GM23338 (cell line): Measurements from ENCODE around the gene CNTNAP2. TPM values are rescaled to one million over a fixed set of nuclear protein-coding genes. Genes with fewer than 3 reads are reported as not detected.

Experiments used
- ATAC-seq: fragments of 200-7000 bp; cut with Tn5 transposase; 3 replicates; pipeline ENCODE4 v1.9.1; 2020
- DNase-seq: peaks from one replicate; pipeline ENCODE4 v3.0.0-alpha.2; 2015; ENCODE audit warnings: low spot score
- H2AFZ ChIP-seq: fragments of 200-600 bp; sonication (generic); 2 replicates; pipeline ENCODE4 v1.8.0; 2016; ENCODE audit warnings: antibody characterized with exemption, mild to moderate bottlenecking, moderate library complexity
- H3F3A ChIP-seq: fragments of 200-600 bp; sonication (generic); replicated peaks from 2 replicates; pipeline ENCODE4 v1.8.0; 2017; ENCODE audit warnings: antibody characterized with exemption, mixed run types, low read depth
- H3K27ac ChIP-seq: fragments of 200-600 bp; sonication (generic); 2 replicates; pipeline ENCODE4 v1.6.1; 2016; ENCODE audit warnings: low read depth
- H3K27me3 ChIP-seq: fragments of 200-600 bp; sonication (generic); 2 replicates; pipeline ENCODE4 v1.8.0; 2016; ENCODE audit warnings: mild to moderate bottlenecking, mixed run types, moderate library complexity; ENCODE audit not compliant: insufficient read depth
- H3K36me3 ChIP-seq: fragments of 200-600 bp; sonication (generic); 2 replicates; pipeline ENCODE4 v1.8.0; 2016; ENCODE audit warnings: mild to moderate bottlenecking; ENCODE audit not compliant: insufficient read depth
- H3K4me1 ChIP-seq: fragments of 200-600 bp; sonication (generic); 2 replicates; pipeline ENCODE4 v1.8.0; 2016; ENCODE audit warnings: mild to moderate bottlenecking, moderate library complexity; ENCODE audit not compliant: insufficient read depth
- H3K4me2 ChIP-seq: fragments of 200-600 bp; sonication (generic); 2 replicates; pipeline ENCODE4 v1.7.1; 2017; ENCODE audit warnings: mixed run types
- H3K4me3 ChIP-seq: fragments of 200-600 bp; sonication (generic); 2 replicates; pipeline ENCODE4 v1.6.1; 2016; ENCODE audit warnings: mixed run types
- H3K79me2 ChIP-seq: fragments of 200-600 bp; sonication (generic); replicated peaks from 2 replicates; pipeline ENCODE4 v1.8.0; 2017; ENCODE audit warnings: mild to moderate bottlenecking; ENCODE audit not compliant: insufficient read depth
- H3K9me2 ChIP-seq: fragments of 200-600 bp; sonication (generic); 2 replicates; pipeline ENCODE4 v1.8.0; 2017; ENCODE audit not compliant: insufficient read depth
- H4K20me1 ChIP-seq: fragments of 200-600 bp; sonication (generic); replicated peaks from 2 replicates; pipeline ENCODE4 v1.8.0; 2017; ENCODE audit warnings: mild to moderate bottlenecking; ENCODE audit not compliant: insufficient read depth
- H3K27ac Mint-ChIP-seq: 2 replicates; pipeline ENCODE4 v1.8.0; 2020; ENCODE audit warnings: inconsistent platforms, mild to moderate bottlenecking, moderate library complexity, mixed read lengths
- H3K27me3 Mint-ChIP-seq: 3 replicates; pipeline ENCODE4 v1.8.0; 2022; ENCODE audit warnings: low read depth, mild to moderate bottlenecking, moderate library complexity, mixed read lengths, inconsistent platforms; ENCODE audit not compliant: insufficient read depth, poor library complexity
- H3K36me3 Mint-ChIP-seq: 3 replicates; pipeline ENCODE4 v1.8.0; 2021; ENCODE audit warnings: low read depth, mild to moderate bottlenecking, inconsistent platforms, moderate library complexity, mixed read lengths
- H3K4me1 Mint-ChIP-seq: 3 replicates; pipeline ENCODE4 v1.8.0; 2020; ENCODE audit warnings: mild to moderate bottlenecking, inconsistent platforms, mixed read lengths
- H3K4me3 Mint-ChIP-seq: 3 replicates; pipeline ENCODE4 v1.8.0; 2021; ENCODE audit warnings: moderate library complexity, mild to moderate bottlenecking, inconsistent platforms, mixed read lengths
- H3K9me3 Mint-ChIP-seq: 3 replicates; pipeline ENCODE4 v1.8.0; 2020; ENCODE audit warnings: moderate library complexity, mild to moderate bottlenecking, inconsistent platforms, mixed read lengths
- CREB1 ChIP-seq: fragments of 250-450 bp; sonication (Bioruptor Pico); IDR thresholded peaks from 2 replicates; pipeline ENCODE4 v1.5.0; 2020; ENCODE audit warnings: low read depth, mild to moderate bottlenecking, moderate library complexity
- EZH2 ChIP-seq: fragments of 200-600 bp; sonication (generic); IDR thresholded peaks from one replicate; pipeline ENCODE4 v1.8.0; 2017; ENCODE audit warnings: antibody characterized with exemption, mild to moderate bottlenecking, low read depth; ENCODE audit not compliant: unreplicated experiment
- EZH2phosphoT487 ChIP-seq: fragments of 200-600 bp; sonication (generic); IDR thresholded peaks from one replicate; pipeline ENCODE4 v1.8.1; 2018; ENCODE audit warnings: antibody characterized with exemption; ENCODE audit not compliant: unreplicated experiment
- NANOG ChIP-seq: IDR thresholded peaks from 2 replicates; pipeline ENCODE4 v1.6.1; 2016; ENCODE audit warnings: antibody characterized with exemption, borderline replicate concordance
- POLR2AphosphoS5 ChIP-seq: IDR thresholded peaks from 2 replicates; pipeline ENCODE4 v1.6.1; 2016; ENCODE audit warnings: antibody characterized with exemption, low read depth
- STAT1 ChIP-seq: IDR thresholded peaks from one replicate; pipeline ENCODE4 v1.6.1; 2016; ENCODE audit warnings: antibody characterized with exemption; ENCODE audit not compliant: unreplicated experiment
- ZNF114 ChIP-seq: fragments of 250-450 bp; sonication (Bioruptor Pico); IDR thresholded peaks from 2 replicates; pipeline ENCODE4 v1.5.0; 2020; ENCODE audit warnings: mild to moderate bottlenecking, moderate library complexity
- ZNF331 ChIP-seq: fragments of 250-450 bp; sonication (Bioruptor Pico); IDR thresholded peaks from 2 replicates; pipeline ENCODE4 v1.5.0; 2020; ENCODE audit warnings: low read depth, mild to moderate bottlenecking, moderate library complexity
- polyA plus RNA-seq: library from polyadenylated mRNA; unstranded; fragments of >200 nt; fragmentation: Nextera tagmentation; extraction: Ambion mirVana; gene quantifications from 2 replicates; pipeline ENCODE4 v1.2.1, GENCODE V29; 2016
- total RNA-seq: library from RNA; depleted of rRNA; stranded (reverse); fragments of >200 nt; shearing (Covaris generic); gene quantifications from 2 replicates; pipeline ENCODE4 v1.2.3, GENCODE V29; 2014
- TF ChIP-seq, protein P1 (sequence below): IDR thresholded peaks from 2 replicates; pipeline ENCODE4 v1.6.1; 2016; ENCODE audit warnings: antibody characterized with exemption
- TF ChIP-seq, protein P2 (sequence below): IDR thresholded peaks from one replicate; pipeline ENCODE4 v1.6.1; 2018; ENCODE audit warnings: antibody characterized with exemption; ENCODE audit not compliant: unreplicated experiment
- TF ChIP-seq, protein P3 (sequence below): fragments of 250-450 bp; sonication (Bioruptor Pico); IDR thresholded peaks from 2 replicates; pipeline ENCODE4 v1.5.0; 2020; ENCODE audit warnings: mild to moderate bottlenecking, moderate library complexity
- TF ChIP-seq, protein P4 (sequence below), 2 experiments: fragments of 200-600 bp in 1 of 2; sonication (generic) in 1 of 2; conservative IDR thresholded peaks; 2 replicates each; pipeline versions ENCODE4 v1.5.1 to v1.6.1; 2016 to 2017; ENCODE audit warnings: antibody characterized with exemption in 2 of 2, low read depth in 2 of 2, mild to moderate bottlenecking in 2 of 2, moderate library complexity in 1 of 2

CNTNAP2 gene
- total and polyA plus RNA-seq, 2 experiments from 2014 or later, result 38.2 to 61.3 TPM

DNA sequence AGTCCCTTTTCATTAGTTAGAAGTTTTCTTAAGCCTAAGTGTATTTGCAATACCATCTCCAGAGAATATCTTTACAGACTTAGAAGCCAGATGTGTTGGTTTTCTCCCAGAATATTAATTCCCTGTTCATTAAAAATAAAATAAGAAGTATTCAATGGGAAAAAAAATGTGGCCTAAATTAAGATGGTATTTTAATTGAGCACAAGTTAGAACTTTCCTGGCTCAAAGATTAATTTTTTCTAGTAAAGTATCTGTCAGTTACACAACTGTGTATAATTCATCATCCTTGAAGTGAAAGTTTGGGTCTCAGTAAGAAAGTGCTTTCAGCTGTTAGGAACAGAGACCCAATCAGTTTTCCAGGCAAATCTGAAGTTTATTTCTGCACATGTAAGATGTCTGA, 1294.5 kb downstream of the CNTNAP2 start (continued):
- TF ChIP-seq, protein P1, sequence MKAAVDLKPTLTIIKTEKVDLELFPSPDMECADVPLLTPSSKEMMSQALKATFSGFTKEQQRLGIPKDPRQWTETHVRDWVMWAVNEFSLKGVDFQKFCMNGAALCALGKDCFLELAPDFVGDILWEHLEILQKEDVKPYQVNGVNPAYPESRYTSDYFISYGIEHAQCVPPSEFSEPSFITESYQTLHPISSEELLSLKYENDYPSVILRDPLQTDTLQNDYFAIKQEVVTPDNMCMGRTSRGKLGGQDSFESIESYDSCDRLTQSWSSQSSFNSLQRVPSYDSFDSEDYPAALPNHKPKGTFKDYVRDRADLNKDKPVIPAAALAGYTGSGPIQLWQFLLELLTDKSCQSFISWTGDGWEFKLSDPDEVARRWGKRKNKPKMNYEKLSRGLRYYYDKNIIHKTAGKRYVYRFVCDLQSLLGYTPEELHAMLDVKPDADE, result no peak
- TF ChIP-seq ZNF114, result no peak
- no peak for TF ChIP-seq POLR2AphosphoS5

DNA sequence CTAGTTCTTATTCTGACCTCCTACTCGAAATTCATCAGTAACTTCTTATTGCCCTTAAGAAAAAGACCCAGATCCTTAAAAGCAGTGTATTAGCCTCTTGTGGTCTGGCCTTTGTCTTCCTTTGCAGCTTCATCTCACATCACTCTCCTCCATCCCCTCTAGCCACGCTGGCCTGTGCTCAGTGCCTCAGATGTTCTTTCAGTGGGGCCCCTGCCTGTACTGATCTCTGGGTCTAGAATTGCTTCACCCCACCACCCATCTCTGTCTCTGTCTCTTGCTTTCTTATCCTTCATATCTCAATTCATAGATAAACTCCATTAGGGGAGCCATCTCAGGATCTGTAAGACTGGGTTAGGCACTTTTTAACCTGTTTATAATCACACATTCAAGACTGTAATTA, 1295.5 kb downstream of the CNTNAP2 start:
- Mint-ChIP-seq H3K4me1 (no peaks in the 10 kb centered on the region), H3K4me3 (no peak overlapping the region), H3K36me3 (no peaks in the 10 kb centered on the region; the same call in 2 of the 3 replicates), H3K9me3 (peaks cover 47% of the 10 kb centered on the region), H3K27ac (no peak overlapping the region), H3K27me3 (no peaks in the 10 kb centered on the region)
- no peak overlapping the region for H3K4me3 ChIP-seq
- no peak overlapping the region for H2AFZ ChIP-seq
- H3K9me2 ChIP-seq, result no peaks in the 10 kb centered on the region; the same call in 1 of the 2 replicates
- no peaks in the 10 kb centered on the region for H3K27me3 ChIP-seq
- no peak overlapping the region for H3K4me2 ChIP-seq
- H3K79me2 ChIP-seq, result no peaks in the 10 kb centered on the region
- H3K36me3 ChIP-seq, result no peaks in the 10 kb centered on the region
- H3K27ac ChIP-seq, result no peak overlapping the region
- ATAC-seq (no peak), DNase-seq (no peak)
- H3F3A ChIP-seq, result no peaks in the 10 kb centered on the region
- H4K20me1 ChIP-seq, result no peaks in the 10 kb centered on the region
- no peaks in the 10 kb centered on the region for H3K4me1 ChIP-seq
- TF ChIP-seq ZNF114 (no peak), POLR2AphosphoS5 (no peak), NANOG (no peak), STAT1 (no peak), CREB1 (CRISPR knock-in tag) (no peak), EZH2 (no peak), ZNF331 (CRISPR knock-in tag) (no peak), EZH2phosphoT487 (no peak)
- TF ChIP-seq, protein P2, sequence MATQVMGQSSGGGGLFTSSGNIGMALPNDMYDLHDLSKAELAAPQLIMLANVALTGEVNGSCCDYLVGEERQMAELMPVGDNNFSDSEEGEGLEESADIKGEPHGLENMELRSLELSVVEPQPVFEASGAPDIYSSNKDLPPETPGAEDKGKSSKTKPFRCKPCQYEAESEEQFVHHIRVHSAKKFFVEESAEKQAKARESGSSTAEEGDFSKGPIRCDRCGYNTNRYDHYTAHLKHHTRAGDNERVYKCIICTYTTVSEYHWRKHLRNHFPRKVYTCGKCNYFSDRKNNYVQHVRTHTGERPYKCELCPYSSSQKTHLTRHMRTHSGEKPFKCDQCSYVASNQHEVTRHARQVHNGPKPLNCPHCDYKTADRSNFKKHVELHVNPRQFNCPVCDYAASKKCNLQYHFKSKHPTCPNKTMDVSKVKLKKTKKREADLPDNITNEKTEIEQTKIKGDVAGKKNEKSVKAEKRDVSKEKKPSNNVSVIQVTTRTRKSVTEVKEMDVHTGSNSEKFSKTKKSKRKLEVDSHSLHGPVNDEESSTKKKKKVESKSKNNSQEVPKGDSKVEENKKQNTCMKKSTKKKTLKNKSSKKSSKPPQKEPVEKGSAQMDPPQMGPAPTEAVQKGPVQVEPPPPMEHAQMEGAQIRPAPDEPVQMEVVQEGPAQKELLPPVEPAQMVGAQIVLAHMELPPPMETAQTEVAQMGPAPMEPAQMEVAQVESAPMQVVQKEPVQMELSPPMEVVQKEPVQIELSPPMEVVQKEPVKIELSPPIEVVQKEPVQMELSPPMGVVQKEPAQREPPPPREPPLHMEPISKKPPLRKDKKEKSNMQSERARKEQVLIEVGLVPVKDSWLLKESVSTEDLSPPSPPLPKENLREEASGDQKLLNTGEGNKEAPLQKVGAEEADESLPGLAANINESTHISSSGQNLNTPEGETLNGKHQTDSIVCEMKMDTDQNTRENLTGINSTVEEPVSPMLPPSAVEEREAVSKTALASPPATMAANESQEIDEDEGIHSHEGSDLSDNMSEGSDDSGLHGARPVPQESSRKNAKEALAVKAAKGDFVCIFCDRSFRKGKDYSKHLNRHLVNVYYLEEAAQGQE, result no peak
- TF ChIP-seq, protein P3, sequence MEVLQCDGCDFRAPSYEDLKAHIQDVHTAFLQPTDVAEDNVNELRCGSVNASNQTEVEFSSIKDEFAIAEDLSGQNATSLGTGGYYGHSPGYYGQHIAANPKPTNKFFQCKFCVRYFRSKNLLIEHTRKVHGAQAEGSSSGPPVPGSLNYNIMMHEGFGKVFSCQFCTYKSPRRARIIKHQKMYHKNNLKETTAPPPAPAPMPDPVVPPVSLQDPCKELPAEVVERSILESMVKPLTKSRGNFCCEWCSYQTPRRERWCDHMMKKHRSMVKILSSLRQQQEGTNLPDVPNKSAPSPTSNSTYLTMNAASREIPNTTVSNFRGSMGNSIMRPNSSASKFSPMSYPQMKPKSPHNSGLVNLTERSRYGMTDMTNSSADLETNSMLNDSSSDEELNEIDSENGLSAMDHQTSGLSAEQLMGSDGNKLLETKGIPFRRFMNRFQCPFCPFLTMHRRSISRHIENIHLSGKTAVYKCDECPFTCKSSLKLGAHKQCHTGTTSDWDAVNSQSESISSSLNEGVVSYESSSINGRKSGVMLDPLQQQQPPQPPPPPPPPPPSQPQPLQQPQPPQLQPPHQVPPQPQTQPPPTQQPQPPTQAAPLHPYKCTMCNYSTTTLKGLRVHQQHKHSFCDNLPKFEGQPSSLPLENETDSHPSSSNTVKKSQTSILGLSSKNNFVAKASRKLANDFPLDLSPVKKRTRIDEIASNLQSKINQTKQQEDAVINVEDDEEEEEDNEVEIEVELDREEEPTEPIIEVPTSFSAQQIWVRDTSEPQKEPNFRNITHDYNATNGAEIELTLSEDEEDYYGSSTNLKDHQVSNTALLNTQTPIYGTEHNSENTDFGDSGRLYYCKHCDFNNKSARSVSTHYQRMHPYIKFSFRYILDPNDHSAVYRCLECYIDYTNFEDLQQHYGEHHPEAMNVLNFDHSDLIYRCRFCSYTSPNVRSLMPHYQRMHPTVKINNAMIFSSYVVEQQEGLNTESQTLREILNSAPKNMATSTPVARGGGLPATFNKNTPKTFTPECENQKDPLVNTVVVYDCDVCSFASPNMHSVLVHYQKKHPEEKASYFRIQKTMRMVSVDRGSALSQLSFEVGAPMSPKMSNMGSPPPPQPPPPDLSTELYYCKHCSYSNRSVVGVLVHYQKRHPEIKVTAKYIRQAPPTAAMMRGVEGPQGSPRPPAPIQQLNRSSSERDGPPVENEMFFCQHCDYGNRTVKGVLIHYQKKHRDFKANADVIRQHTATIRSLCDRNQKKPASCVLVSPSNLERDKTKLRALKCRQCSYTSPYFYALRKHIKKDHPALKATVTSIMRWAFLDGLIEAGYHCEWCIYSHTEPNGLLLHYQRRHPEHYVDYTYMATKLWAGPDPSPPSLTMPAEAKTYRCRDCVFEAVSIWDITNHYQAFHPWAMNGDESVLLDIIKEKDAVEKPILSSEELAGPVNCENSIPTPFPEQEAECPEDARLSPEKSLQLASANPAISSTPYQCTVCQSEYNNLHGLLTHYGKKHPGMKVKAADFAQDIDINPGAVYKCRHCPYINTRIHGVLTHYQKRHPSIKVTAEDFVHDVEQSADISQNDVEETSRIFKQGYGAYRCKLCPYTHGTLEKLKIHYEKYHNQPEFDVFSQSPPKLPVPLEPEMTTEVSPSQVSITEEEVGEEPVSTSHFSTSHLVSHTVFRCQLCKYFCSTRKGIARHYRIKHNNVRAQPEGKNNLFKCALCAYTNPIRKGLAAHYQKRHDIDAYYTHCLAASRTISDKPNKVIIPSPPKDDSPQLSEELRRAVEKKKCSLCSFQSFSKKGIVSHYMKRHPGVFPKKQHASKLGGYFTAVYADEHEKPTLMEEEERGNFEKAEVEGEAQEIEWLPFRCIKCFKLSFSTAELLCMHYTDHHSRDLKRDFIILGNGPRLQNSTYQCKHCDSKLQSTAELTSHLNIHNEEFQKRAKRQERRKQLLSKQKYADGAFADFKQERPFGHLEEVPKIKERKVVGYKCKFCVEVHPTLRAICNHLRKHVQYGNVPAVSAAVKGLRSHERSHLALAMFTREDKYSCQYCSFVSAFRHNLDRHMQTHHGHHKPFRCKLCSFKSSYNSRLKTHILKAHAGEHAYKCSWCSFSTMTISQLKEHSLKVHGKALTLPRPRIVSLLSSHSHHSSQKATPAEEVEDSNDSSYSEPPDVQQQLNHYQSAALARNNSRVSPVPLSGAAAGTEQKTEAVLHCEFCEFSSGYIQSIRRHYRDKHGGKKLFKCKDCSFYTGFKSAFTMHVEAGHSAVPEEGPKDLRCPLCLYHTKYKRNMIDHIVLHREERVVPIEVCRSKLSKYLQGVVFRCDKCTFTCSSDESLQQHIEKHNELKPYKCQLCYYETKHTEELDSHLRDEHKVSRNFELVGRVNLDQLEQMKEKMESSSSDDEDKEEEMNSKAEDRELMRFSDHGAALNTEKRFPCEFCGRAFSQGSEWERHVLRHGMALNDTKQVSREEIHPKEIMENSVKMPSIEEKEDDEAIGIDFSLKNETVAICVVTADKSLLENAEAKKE (CRISPR knock-in tag), result no peak
- TF ChIP-seq, protein P4, sequence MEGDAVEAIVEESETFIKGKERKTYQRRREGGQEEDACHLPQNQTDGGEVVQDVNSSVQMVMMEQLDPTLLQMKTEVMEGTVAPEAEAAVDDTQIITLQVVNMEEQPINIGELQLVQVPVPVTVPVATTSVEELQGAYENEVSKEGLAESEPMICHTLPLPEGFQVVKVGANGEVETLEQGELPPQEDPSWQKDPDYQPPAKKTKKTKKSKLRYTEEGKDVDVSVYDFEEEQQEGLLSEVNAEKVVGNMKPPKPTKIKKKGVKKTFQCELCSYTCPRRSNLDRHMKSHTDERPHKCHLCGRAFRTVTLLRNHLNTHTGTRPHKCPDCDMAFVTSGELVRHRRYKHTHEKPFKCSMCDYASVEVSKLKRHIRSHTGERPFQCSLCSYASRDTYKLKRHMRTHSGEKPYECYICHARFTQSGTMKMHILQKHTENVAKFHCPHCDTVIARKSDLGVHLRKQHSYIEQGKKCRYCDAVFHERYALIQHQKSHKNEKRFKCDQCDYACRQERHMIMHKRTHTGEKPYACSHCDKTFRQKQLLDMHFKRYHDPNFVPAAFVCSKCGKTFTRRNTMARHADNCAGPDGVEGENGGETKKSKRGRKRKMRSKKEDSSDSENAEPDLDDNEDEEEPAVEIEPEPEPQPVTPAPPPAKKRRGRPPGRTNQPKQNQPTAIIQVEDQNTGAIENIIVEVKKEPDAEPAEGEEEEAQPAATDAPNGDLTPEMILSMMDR (conservative IDR thresholded peaks at IDR 0.05; ENCODE audit: low read depth in 2 of 2), result no peak
- TF ChIP-seq, protein P1, result no peak
